Upper lobe of left lung (tissue), 6 donors: Measurements from ENCODE around the gene ERV3-1. TPM values are rescaled to one million over a fixed set of nuclear protein-coding genes. Genes with fewer than 3 reads are reported as not detected.

Experiments
- ATAC-seq, 2 donors: fragments of 200-7000 bp; cut with Tn5 transposase; one replicate each; pipeline ENCODE4 v1.9.1; 2022; ENCODE audit warnings: mild to moderate bottlenecking in 2 of 2, moderate library complexity in 2 of 2; ENCODE audit not compliant: low FRiP score in 2 of 2
- DNase-seq, 2 donors: peaks; one replicate each; pipeline ENCODE4 v3.0.0-alpha.2; 2019 to 2020
- H3K27ac ChIP-seq, 4 donors: fragments of 200-600 bp; sonication (generic); one replicate each; pipeline ENCODE4 v1.5.1; 2016 to 2019
- H3K27me3 ChIP-seq, 4 donors: fragments of 200-600 bp; sonication (generic); one replicate each; pipeline ENCODE4 v1.5.1; 2017 to 2019
- H3K36me3 ChIP-seq, 4 donors: fragments of 200-600 bp; sonication (generic); one replicate each; pipeline ENCODE4 v1.5.1; 2016 to 2019
- H3K4me1 ChIP-seq, 4 donors: fragments of 200-600 bp; sonication (generic); one replicate each; pipeline ENCODE4 v1.5.1; 2018 to 2019
- H3K4me3 ChIP-seq, 4 donors: fragments of 200-600 bp; sonication (generic); one replicate each; pipeline ENCODE4 v1.5.1; 2017 to 2019; ENCODE audit warnings: mild to moderate bottlenecking in 2 of 4, moderate library complexity in 1 of 4
- H3K9me3 ChIP-seq, 4 donors: fragments of 200-600 bp; sonication (generic); one replicate each; pipeline ENCODE4 v1.5.1; 2018 to 2019
- EP300 ChIP-seq, 4 donors: sonication (generic); formaldehyde crosslinking; IDR thresholded peaks; one replicate each; pipeline ENCODE4 v1.5.1; 2017; ENCODE audit warnings: antibody characterized with exemption in 4 of 4, control low read depth in 2 of 4
- POLR2A ChIP-seq, 4 donors: fragments of 450-650 bp; IDR thresholded peaks; one replicate each; pipeline ENCODE4 v1.5.1; 2016 to 2017; ENCODE audit warnings: antibody characterized with exemption in 4 of 4, mild to moderate bottlenecking in 2 of 4
- POLR2AphosphoS5 ChIP-seq, 2 donors: sonication (generic); formaldehyde crosslinking; IDR thresholded peaks; one replicate each; pipeline ENCODE4 v1.5.1; 2017; ENCODE audit warnings: antibody characterized with exemption in 2 of 2
- WGBS, 2 donors: methylation state at CpG; one replicate each; pipeline ENCODE4 v1.1.5; 2017 to 2018; 5-methylcytosine and 5-hydroxymethylcytosine counted together
- total RNA-seq, 6 donors: library from RNA; depleted of rRNA in 4 of 6; stranded (reverse); fragments of >200 nt in 4 of 6; gene quantifications; one replicate each; pipeline versions ENCODE4 v1.1.0 to v1.2.1, GENCODE V29; 2016 to 2021
- TF ChIP-seq, protein P1 (sequence below), 6 experiments: fragments of 450-650 bp in 4 of 6; fragments of 200-600 bp in 2 of 6; sonication (generic) in 2 of 6; IDR thresholded peaks; one replicate each; pipeline ENCODE4 v1.5.1; 2016 to 2019; ENCODE audit warnings: antibody characterized with exemption in 6 of 6
- donor health status: DM: no; HTN: no; CAD: no; lungs with moderate emphysema.
- donor health status: DM: no; HTN: yes; CAD: no; lungs with severe emphysema.

Gene ERV3-1
- total RNA-seq, 6 donors from 2014 or later: 17.9 to 38.8 (median 25.3) TPM

DNA sequence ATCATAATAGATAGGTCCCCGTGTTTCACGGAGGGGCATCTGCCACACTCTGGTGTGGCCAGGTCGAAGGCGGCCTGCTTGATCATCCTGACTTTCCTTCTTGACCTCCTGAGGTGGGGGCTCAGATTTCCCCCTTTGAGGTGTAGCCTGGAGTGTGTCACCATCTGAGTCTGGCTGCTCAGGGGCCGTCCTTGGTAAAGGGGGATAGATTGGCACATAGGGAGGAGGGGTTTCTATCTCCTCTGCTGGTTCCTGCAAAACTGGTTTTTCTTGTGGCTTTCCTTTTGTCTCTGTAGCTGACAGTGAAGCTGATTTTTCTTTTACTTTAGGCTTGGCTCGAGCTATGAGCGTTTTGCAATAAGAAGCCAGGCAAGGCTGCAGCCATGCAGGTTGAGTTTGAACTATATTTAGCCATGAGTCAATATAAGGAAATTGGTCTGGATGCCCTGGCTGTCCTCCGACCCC lies 8.5 kb downstream of the ERV3-1 start:
- Histone ChIP-seq H3K27me3 (no peaks in the 10 kb centered on the region), H3K36me3 (peaks cover 0 to 12% (median 2%) of the 10 kb centered on the region in 4 donors), H3K9me3 (peaks cover 0 to 41% (median 23%) of the 10 kb centered on the region in 4 donors), H3K4me3 (no peak overlapping the region), H3K4me1 (peaks cover 9 to 30% (median 25%) of the 10 kb centered on the region in 4 donors), H3K27ac (peak overlapping the region in 3 of 4 donors; percentile 17 to 85 (median 46))
- peak in 1 of 2 donors; percentile 53 for DNase-seq
- ATAC-seq: peak in 1 of 2 donors; percentile 13
- no peak for TF ChIP-seq EP300 (IDR thresholded peaks at IDR 0.05)
- TF ChIP-seq POLR2AphosphoS5 (IDR thresholded peaks at IDR 0.05): no peak
- no peak for TF ChIP-seq POLR2A (IDR thresholded peaks at IDR 0.05)
- TF ChIP-seq, protein P1, sequence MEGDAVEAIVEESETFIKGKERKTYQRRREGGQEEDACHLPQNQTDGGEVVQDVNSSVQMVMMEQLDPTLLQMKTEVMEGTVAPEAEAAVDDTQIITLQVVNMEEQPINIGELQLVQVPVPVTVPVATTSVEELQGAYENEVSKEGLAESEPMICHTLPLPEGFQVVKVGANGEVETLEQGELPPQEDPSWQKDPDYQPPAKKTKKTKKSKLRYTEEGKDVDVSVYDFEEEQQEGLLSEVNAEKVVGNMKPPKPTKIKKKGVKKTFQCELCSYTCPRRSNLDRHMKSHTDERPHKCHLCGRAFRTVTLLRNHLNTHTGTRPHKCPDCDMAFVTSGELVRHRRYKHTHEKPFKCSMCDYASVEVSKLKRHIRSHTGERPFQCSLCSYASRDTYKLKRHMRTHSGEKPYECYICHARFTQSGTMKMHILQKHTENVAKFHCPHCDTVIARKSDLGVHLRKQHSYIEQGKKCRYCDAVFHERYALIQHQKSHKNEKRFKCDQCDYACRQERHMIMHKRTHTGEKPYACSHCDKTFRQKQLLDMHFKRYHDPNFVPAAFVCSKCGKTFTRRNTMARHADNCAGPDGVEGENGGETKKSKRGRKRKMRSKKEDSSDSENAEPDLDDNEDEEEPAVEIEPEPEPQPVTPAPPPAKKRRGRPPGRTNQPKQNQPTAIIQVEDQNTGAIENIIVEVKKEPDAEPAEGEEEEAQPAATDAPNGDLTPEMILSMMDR (IDR thresholded peaks at IDR 0.05): no peak
- 71 to 76% methylated on average over 8 of the region's 8 CpGs for WGBS, 2 donors

DNA sequence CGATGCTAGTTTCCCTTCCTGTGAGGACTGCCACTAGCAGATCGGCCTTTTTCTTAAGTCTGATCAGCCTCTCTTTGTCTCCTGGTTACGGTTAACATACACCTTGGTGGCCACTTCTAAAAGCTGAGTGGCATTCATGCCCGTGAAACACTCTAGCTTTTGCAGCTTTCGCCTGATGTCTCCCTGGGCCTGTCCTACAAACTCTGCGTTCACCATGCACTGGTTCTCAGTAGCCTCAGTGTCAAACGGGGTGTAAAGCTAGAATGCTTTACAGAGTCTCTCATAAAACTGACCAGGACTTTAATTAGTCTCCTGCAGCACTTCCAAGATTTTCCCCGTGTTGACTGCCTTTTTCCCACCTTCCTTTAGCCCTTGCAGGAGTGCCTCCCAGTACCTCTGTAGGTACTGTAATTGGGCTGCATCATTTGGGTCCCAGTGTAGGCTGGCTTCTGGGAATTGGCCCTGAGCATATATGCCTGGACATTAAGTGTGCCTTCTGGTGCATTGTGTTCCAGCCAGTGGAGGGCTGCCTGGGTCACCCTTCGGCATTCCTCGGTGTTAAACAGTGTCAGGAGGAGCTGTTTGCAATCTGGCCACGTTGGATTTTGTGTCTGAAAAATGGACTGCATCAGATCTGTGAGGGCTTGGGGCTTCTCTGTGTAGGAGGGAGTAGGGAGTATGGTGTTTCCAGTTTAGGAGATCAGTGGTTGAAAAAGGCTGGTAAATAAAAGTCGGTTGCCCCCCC lies 9.2 kb downstream of the ERV3-1 start:
- TF ChIP-seq, protein P1 (IDR thresholded peaks at IDR 0.05): no peak
- TF ChIP-seq POLR2A (IDR thresholded peaks at IDR 0.05) (no peak), EP300 (IDR thresholded peaks at IDR 0.05) (no peak), POLR2AphosphoS5 (IDR thresholded peaks at IDR 0.05) (no peak)
- H3K27me3 ChIP-seq: no peaks in the 10 kb centered on the region
- peak overlapping the region in 3 of 4 donors; percentile 17 to 85 (median 46) for H3K27ac ChIP-seq
- H3K4me3 ChIP-seq: no peak overlapping the region
- WGBS, 2 donors: 84 to 88% methylated on average over 12 of the region's 12 CpGs
- ATAC-seq (no peak), DNase-seq (no peak)
- peaks cover 0 to 43% (median 28%) of the 10 kb centered on the region in 4 donors for H3K9me3 ChIP-seq
- H3K4me1 ChIP-seq: peaks cover 8 to 30% (median 22%) of the 10 kb centered on the region in 4 donors
- peaks cover 0 to 12% (median 7%) of the 10 kb centered on the region in 4 donors for H3K36me3 ChIP-seq

DNA sequence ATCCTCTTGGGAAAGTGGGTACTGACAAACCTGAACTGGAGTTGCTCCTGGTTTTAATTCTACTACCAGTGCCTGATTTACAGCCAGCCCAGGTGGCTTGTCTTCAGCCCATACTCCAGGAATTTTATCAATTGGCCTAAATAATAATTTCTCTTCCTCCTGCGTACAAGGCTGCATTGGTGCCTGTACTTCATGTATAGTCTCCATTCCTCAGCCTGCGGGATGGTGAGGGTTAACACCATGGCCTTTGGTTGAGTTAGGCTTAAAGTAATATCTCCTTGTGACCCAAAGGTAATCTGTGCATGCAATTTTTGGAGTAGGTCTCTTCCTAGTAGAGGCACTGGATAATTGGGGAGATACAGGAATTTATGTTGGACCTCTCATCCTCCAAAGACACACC lies 10.2 kb downstream of the ERV3-1 start:
- peaks cover 2 to 53% (median 35%) of the 10 kb centered on the region in 4 donors for H3K9me3 ChIP-seq

DNA sequence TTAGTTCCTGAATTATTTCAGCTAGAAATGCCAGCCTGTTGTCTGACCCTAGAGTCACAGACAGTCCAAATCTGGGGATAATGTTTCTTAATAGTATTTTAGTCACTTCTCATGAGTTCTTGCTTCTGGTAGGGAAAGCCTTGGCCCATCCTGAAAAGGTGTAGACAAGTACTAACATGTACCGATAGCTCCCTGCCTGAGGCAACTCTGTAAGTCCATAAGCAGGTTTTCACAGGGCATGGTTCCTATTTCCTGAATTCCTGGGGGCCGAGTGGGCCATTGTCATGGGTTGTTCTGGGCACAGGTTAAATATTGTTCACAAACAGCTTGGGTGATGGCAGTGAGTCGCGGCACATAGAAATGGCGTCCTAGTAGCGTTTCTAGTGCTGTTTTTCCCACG lies 12.6 kb downstream of the ERV3-1 start:
- H3K36me3 ChIP-seq: peaks cover 0 to 18% (median 7%) of the 10 kb centered on the region in 4 donors
- ATAC-seq: no peak
- H3K27me3 ChIP-seq: no peaks in the 10 kb centered on the region
- no peak overlapping the region for H3K27ac ChIP-seq
- TF ChIP-seq POLR2A (IDR thresholded peaks at IDR 0.05) (no peak), POLR2AphosphoS5 (IDR thresholded peaks at IDR 0.05) (no peak), EP300 (IDR thresholded peaks at IDR 0.05) (no peak)
- TF ChIP-seq, protein P1 (IDR thresholded peaks at IDR 0.05): no peak
- no peak overlapping the region for H3K4me3 ChIP-seq
- H3K4me1 ChIP-seq: peaks cover 1 to 13% (median 7%) of the 10 kb centered on the region in 4 donors
- H3K9me3 ChIP-seq: peaks cover 19 to 69% (median 48%) of the 10 kb centered on the region in 4 donors
- DNase-seq: no peak
- WGBS, 2 donors: 95 to 100% methylated on average over 7 of the region's 7 CpGs

More for the DNA sequence above, 10.2 kb downstream of the ERV3-1 start:
- peaks cover 8 to 23% (median 19%) of the 10 kb centered on the region in 4 donors for H3K4me1 ChIP-seq
- H3K27ac ChIP-seq: no peak overlapping the region
- 97 to 100% methylated on average over 2 of the region's 2 CpGs for WGBS, 2 donors
- H3K36me3 ChIP-seq: peaks cover 0 to 15% (median 8%) of the 10 kb centered on the region in 4 donors
- no peak for TF ChIP-seq POLR2A (IDR thresholded peaks at IDR 0.05)
- TF ChIP-seq, protein P1 (IDR thresholded peaks at IDR 0.05): no peak
- H3K4me3 ChIP-seq: no peak overlapping the region
- ATAC-seq (no peak), DNase-seq (no peak)
- H3K27me3 ChIP-seq: no peaks in the 10 kb centered on the region
